ENCODE measurements around the gene RPS6KA2.

Gene RPS6KA2

DNA sequence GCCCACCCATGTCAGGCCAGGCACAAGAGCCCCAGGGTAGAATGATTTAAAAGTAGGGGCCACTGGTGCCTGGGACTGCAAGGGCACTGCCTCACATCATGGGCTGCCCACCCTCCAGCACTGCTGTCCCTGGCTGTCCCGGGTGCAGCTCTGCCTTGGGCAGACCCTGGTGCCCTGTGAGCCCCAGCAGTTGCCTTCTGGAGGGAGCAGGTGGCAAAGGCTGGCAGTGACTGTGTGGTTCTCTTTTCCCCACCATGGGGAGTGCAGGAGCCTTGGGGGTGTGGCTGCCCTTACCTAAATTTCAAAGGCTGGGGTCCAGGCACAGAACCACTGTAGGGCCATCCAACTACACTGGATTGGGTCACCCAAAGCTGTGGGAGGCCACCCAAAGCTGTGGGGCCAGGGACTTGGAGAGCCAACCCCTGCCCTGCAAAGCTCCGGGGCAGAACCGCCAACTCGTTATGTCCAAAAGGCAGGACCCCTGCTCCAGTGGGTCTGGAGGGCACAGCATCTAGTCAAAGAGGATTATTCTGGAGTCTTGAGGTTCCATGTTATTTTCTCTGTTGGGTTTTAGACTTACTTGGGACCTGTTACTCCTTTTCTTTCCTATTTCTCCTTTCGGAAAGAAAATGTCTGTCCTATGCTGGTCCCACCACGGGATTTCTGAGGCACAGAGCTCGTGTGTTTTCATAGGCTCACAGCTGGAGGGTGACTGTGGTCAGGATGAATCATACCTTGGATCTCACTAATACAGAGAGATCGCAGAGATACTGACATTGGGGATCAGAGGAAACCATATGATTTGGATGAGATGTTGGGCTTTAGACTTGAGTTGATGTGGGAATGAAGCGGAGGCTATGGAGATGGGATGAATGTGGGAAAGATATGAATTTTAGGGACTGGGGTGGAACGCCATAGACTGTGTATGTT lies 105.9 kb downstream of the RPS6KA2 start:
- TF ChIP-seq, protein P1, sequence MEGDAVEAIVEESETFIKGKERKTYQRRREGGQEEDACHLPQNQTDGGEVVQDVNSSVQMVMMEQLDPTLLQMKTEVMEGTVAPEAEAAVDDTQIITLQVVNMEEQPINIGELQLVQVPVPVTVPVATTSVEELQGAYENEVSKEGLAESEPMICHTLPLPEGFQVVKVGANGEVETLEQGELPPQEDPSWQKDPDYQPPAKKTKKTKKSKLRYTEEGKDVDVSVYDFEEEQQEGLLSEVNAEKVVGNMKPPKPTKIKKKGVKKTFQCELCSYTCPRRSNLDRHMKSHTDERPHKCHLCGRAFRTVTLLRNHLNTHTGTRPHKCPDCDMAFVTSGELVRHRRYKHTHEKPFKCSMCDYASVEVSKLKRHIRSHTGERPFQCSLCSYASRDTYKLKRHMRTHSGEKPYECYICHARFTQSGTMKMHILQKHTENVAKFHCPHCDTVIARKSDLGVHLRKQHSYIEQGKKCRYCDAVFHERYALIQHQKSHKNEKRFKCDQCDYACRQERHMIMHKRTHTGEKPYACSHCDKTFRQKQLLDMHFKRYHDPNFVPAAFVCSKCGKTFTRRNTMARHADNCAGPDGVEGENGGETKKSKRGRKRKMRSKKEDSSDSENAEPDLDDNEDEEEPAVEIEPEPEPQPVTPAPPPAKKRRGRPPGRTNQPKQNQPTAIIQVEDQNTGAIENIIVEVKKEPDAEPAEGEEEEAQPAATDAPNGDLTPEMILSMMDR (IDR thresholded peaks at IDR 0.05; ENCODE audit: extremely low read depth, insufficient read depth, missing control alignments): no peak
- in situ Hi-C loops (cut with MboI; ENCODE audit: low pct_unique_long_range_greater_than_20kb, low sequenced_read_pairs, unreplicated experiment): no loop called here
- DNase-seq (ENCODE audit: low spot score): no peak

DNA sequence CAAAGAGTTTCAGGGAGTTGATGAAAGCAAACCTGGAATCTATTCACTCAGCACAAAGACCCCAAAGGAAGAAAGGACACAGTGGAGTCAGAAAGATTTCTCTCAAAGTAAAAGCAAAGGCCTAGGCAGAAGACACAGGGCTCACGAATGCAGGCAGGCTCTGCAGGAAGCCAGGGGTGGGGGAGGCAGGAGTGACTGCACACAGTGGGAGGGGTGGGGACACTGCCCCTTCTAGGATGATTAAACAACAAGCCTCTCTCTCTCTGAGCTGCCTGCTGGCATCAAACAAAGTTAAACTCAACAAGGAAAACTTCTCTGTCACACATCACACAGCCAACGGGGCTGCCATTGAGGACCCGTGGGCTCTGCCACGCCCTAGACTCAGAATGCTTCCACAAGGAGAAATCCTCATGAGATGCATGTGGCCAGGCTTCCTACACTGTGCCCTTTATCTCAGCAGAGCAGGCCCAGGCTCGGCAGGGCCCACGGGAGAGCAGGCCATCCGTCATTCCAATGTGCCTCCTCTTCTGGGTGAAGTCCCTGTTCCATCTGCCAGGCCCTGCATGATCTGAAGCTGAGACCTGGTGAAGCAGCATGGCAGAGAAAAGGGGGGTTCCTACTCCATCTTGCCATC lies 110.7 kb downstream of the RPS6KA2 start:
- in situ Hi-C loops (cut with MboI; ENCODE audit: low pct_unique_long_range_greater_than_20kb, low sequenced_read_pairs, unreplicated experiment): no loop called here
- DNase-seq (ENCODE audit: low spot score): no peak
- TF ChIP-seq, protein P1 (IDR thresholded peaks at IDR 0.05; ENCODE audit: extremely low read depth, insufficient read depth, missing control alignments): no peak

DNA sequence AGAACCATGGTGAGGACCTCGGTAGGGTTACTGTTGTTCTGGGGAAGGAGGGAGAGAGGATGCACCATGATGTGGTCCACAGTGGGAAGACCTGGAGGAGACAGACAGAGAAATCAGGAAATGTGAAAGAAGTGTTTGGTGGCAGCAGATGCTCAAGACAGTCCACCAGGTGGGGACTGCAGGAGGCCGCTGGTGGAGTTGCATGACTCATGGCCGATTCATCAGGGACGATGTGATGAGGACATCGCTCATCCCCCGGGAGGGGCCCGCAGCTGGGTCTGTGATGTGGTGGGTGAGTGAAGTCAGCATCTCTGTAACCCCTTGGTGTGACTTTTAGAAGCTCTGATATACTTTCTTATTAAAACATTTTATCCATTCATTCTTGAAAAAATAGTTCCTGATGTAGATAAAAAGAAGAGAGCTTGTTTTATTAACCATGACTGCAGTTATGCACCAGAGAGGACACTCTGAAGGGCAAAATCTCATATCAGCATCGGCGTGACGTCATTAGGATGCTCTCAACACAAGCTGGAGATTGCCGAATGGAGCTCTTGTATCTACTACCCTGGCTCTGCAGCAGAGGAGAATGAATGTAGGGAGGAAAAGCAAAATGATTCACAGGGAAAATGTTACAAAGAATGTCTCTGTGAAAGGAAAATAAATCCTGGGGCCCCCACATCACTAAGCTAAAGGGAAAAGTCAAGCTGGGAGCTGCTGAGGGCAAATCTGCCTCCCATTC lies 111.8 kb downstream of the RPS6KA2 start:
- TF ChIP-seq, protein P1 (IDR thresholded peaks at IDR 0.05; ENCODE audit: extremely low read depth, insufficient read depth, missing control alignments): no peak
- in situ Hi-C loops (cut with MboI; ENCODE audit: low pct_unique_long_range_greater_than_20kb, low sequenced_read_pairs, unreplicated experiment): no loop called here
- DNase-seq (ENCODE audit: low spot score): no peak

DNA sequence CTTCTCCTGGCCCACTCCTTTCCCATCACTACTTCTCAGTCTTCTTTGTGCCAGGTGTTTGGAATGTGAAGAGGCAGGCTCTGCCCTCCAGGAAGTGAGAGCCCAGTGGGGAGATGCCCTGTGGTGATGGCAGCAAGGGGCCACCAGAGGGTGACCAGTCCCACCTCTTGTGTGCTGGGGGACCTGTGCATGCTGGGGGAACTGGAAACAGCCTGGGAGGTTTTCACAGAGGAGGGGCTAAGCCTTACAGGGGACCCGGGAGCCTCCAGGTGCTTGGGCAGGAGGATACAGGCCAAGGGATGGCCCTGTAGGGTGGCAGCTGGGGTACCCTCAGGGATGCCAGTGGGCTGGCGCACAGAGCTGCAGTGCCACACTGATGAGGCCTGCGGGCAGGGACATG lies 112.9 kb downstream of the RPS6KA2 start:
- no peak for DNase-seq (ENCODE audit: low spot score)
- TF ChIP-seq, protein P1 (IDR thresholded peaks at IDR 0.05; ENCODE audit: extremely low read depth, insufficient read depth, missing control alignments): no peak
- in situ Hi-C loops (cut with MboI; ENCODE audit: low pct_unique_long_range_greater_than_20kb, low sequenced_read_pairs, unreplicated experiment): no loop called here

DNA sequence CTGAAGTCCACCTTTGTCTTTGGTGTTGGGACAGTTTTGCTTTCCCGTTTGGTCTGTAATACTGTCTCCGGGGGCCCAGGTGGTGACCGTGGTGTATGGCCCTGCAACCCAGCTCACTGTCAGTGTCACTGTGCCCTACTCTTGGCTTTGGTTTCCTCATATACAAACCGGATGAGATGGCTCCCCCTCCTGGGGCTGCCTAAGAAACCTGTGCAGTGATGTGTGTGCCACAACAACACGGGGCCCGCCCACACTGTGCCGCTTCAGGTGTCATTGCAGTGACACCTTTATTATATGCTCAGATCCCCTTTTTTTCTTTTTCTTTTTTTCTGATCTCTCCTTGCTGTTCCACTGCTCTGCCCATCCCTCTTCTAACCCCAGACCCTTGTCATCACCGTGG lies 114.5 kb downstream of the RPS6KA2 start:
- in situ Hi-C loops (cut with MboI; ENCODE audit: low pct_unique_long_range_greater_than_20kb, low sequenced_read_pairs, unreplicated experiment): no loop called here
- TF ChIP-seq, protein P1 (IDR thresholded peaks at IDR 0.05; ENCODE audit: extremely low read depth, insufficient read depth, missing control alignments): peak; percentile 33
- peak; percentile 56 for DNase-seq (ENCODE audit: low spot score)

DNA sequence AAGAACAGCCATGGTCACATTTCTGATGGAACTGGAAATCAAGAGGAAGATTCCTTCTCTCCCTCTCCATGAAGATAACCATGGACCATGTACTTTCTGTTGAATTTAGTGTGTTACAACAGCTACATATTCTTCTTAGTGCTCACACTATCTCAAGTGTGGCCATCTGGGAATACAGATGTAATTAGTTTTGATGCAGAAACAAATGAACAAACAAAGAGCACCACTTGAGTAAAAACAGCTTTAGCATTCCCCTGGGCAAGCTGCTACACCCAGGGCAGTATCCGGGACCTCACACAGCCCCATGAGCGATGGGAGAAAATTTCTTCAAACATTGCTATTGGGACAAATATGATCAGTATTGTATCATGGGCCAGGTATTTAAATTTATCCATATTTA lies 115.7 kb downstream of the RPS6KA2 start:
- in situ Hi-C loops (cut with MboI; ENCODE audit: low pct_unique_long_range_greater_than_20kb, low sequenced_read_pairs, unreplicated experiment): no loop called here
- TF ChIP-seq, protein P1 (IDR thresholded peaks at IDR 0.05; ENCODE audit: extremely low read depth, insufficient read depth, missing control alignments): no peak
- DNase-seq (ENCODE audit: low spot score): no peak

Data from GM13977 (cell line).